Measurements from ENCODE around the gene NCKAP5L. TPM values are rescaled to one million over a fixed set of nuclear protein-coding genes. Genes with fewer than 3 reads are reported as not detected.
"Not testable (repeated sequence)": the region's sequence is repeated elsewhere in the genome, so short reads cannot be mapped to it uniquely, and the experiment has no call there.

The NCKAP5L gene
- total and polyA plus RNA-seq, 4 donors = 13.4 to 35.5 (median 24.8) TPM

DNA sequence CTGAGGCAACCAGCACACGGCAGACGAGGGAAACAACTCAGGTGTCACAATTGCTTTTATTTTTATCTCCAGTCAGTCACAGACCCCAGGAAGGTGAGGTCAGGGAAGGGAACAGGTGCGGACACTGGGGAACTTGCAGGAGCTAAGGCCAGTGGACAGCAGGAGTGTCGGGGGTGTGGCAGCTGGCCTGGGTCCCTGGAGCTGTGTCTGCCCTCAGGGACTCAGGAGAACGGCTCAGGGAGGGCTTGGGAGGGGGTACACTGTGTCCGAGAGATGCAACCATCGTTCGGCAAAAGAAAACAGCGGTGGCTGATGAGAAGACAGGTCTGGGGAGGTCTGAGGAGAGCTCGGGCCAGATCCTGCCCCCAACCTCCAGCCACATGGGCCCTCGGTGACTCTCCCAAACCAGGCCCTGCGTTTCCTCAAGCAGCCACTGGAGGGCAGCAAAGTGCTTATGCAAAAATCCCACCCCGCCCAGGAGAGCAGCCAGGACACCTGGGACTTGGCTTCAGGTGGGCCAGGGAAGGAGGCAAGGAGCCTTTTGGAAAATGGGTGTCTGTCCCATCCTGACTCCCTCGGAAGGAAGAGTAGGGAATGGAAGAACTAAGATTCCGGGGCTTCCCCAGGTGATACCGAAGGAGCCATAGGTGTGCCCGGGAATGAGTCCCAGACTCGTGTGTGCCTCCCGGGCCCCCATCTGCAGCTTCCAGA, 38.8 kb upstream of the NCKAP5L start:
- Histone ChIP-seq H3K4me1 (ENCODE audit: control insufficient read depth, insufficient read depth, low read length) (peaks cover 38% of the 10 kb centered on the region), H3K4me3 (ENCODE audit: low read depth, low read length) (no peak overlapping the region), H3K9me3 (ENCODE audit: control insufficient read depth, insufficient read depth, low read length) (no peaks in the 10 kb centered on the region), H3K36me3 (ENCODE audit: control insufficient read depth, insufficient read depth, low read length) (peaks cover 16% of the 10 kb centered on the region), H3K27ac (ENCODE audit: low read depth, low read length) (no peak overlapping the region), H3K27me3 (ENCODE audit: control insufficient read depth, insufficient read depth, low read length) (no peaks in the 10 kb centered on the region)
- WGBS (ENCODE audit: insufficient coverage) = 33% methylated on average over 14 of the region's 19 CpGs
- DNase-seq (ENCODE audit: low read depth in 4 of 6, low spot score in 6 of 6) = peak in 3 of 6 donors; percentile 48 to 88 (median 82)

DNA sequence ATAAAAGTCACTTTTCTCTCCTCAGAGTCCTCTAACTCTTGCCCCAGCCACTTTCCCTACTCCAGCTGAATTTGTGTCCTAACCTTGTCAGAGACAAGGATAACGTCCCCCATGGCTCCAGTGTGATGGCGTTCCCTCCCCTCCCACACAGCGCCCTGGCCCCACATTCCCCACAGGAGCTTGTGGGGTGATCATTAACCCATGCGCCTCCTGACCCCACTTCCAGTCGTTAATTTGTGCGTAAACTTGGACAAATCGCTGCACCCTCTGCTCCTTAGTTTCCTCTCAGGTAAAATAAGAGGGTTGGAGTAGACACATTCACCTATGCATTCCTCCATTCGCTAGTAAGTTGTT, 37.5 kb upstream of the NCKAP5L start:
- peaks cover 34% of the 10 kb centered on the region for H3K4me1 ChIP-seq (ENCODE audit: control insufficient read depth, insufficient read depth, low read length)
- DNase-seq (ENCODE audit: low read depth in 4 of 6, low spot score in 6 of 6) = no peak

DNA sequence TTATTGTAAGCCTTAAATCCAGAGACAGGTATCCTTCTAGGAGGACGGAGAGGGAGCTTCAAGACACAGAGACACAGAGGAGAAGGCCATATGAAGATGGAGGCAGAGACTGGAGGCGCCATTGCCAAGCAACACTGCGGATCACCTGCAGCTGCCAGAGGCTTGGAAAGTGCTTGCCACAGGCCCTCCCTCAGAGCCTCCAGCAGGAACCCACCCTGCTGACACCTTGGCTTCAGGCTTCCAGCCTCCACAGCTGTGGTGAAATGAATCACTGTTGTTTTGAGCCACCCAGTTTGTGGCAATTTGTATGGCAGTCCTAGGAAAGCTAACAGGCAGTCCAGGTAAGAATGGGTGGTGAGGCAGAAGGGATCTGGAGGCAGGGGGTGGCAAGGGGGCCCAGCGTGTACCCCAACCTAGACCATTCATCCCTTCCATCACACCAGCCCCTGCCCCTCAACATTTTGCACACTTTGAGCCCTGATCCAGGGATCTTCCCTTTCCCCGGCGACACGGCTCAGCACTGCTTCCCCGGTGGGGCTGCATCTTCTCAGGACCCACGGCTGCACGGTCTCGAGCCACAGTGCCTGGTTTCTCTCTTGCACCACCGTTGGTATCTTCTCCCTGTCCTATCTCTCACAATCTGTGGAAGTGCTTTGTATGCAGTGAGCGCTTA, 37.0 kb upstream of the NCKAP5L start:
- Histone ChIP-seq H3K36me3 (ENCODE audit: control insufficient read depth, insufficient read depth, low read length) (peaks cover 12% of the 10 kb centered on the region), H3K4me3 (ENCODE audit: low read depth, low read length) (no peak overlapping the region), H3K27ac (ENCODE audit: low read depth, low read length) (no peak overlapping the region), H3K4me1 (ENCODE audit: control insufficient read depth, insufficient read depth, low read length) (peaks cover 33% of the 10 kb centered on the region), H3K9me3 (ENCODE audit: control insufficient read depth, insufficient read depth, low read length) (no peaks in the 10 kb centered on the region), H3K27me3 (ENCODE audit: control insufficient read depth, insufficient read depth, low read length) (no peaks in the 10 kb centered on the region)
- no peak for DNase-seq (ENCODE audit: low read depth in 4 of 6, low spot score in 6 of 6)
- 76% methylated on average over 11 of the region's 13 CpGs for WGBS (ENCODE audit: insufficient coverage)

More for the DNA sequence above, 37.5 kb upstream of the NCKAP5L start:
- Histone ChIP-seq H3K27ac (ENCODE audit: low read depth, low read length) (no peak overlapping the region), H3K9me3 (ENCODE audit: control insufficient read depth, insufficient read depth, low read length) (no peaks in the 10 kb centered on the region), H3K27me3 (ENCODE audit: control insufficient read depth, insufficient read depth, low read length) (no peaks in the 10 kb centered on the region), H3K4me3 (ENCODE audit: low read depth, low read length) (no peak overlapping the region), H3K36me3 (ENCODE audit: control insufficient read depth, insufficient read depth, low read length) (peaks cover 16% of the 10 kb centered on the region)
- 46% methylated on average over 2 of the region's 8 CpGs for WGBS (ENCODE audit: insufficient coverage)

DNA sequence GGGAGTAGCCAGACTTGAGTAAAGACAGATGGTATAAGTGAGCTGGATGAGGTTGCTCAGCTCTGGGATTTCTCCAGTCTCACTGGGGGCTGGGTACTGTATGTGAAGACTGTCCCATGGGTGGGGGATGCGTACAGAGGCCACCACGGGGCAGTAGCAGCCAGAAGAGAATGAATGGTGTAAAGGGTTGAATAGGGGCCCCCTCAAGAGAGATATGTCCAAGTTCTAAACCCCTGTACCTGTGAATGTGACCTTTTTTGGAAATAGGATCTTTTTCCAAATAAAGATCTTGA, 36.5 kb upstream of the NCKAP5L start:
- Histone ChIP-seq H3K27me3 (ENCODE audit: control insufficient read depth, insufficient read depth, low read length) (no peaks in the 10 kb centered on the region), H3K4me1 (ENCODE audit: control insufficient read depth, insufficient read depth, low read length) (peaks cover 28% of the 10 kb centered on the region), H3K9me3 (ENCODE audit: control insufficient read depth, insufficient read depth, low read length) (no peaks in the 10 kb centered on the region), H3K27ac (ENCODE audit: low read depth, low read length) (no peak overlapping the region), H3K36me3 (ENCODE audit: control insufficient read depth, insufficient read depth, low read length) (peaks cover 7% of the 10 kb centered on the region), H3K4me3 (ENCODE audit: low read depth, low read length) (no peak overlapping the region)
- DNase-seq (ENCODE audit: low read depth in 4 of 6, low spot score in 6 of 6) = no peak
- 76% methylated on average over 2 of the region's 2 CpGs for WGBS (ENCODE audit: insufficient coverage)

DNA sequence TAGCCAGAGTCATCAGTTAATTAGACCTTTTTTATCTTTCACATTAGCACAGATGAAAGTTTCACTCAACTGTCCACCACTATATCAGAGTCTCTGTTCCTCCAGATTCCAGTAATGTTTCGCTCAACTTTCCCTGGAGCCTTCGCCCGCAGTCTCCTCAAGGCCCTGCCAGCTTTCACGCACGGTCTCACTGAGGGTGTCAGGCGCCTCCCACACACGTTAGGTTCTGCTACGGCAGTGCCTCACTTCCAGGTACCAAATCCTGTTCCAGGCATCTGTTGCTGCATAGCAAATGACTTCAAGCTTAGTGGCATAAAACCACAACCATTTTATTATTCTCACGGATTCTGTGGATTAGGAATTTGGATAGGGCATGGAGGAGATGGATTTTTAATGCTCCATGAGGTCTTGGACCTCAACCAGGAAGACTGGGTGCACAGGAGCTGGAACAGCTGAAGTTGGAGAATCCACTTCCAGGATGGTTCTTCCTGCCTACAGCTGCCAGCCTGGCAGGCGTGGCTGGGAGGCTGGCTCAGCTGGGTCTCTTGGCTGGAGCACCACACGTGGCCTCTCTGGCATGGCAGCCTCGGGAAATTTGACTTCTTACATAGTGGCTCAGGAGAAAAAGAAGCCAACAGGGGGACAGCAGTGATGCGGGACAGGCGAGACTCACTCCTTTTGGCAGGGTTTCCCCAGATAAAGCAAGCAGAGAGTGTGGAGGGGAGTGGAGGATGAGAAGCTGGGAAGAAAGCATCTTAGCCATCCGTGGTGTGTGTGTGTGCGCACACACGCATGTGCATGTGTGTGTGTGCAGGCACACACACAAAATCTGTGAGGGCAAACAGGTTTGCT, 36.0 kb upstream of the NCKAP5L start:
- WGBS (ENCODE audit: insufficient coverage) = 68% methylated on average over 16 of the region's 17 CpGs
- H3K27ac ChIP-seq (ENCODE audit: low read depth, low read length) = no peak overlapping the region

DNA sequence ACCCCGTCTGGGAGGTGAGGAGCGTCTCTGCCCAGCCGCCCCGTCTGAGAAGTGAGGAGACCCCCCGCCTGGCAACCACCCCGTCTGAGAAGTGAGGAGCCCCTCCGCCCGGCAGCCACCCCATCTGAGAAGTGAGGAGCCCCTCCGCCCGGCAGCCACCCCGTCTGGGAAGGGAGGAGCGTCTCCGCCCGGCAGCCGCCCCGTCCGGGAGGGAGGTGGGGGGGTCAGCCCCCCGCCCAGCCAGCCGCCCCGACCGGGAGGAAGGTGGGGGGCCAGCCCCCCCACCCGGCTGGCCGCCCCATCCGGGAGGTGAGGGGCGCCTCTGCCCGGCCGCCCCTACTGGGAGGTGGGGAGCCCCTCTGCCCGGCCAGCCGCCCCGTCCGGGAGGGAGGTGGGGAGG, 32.7 kb upstream of the NCKAP5L start:
- H3K27ac ChIP-seq (ENCODE audit: low read depth, low read length); H3K9me3 ChIP-seq (ENCODE audit: control insufficient read depth, insufficient read depth, low read length); H3K4me3 ChIP-seq (ENCODE audit: low read depth, low read length); H3K36me3 ChIP-seq (ENCODE audit: control insufficient read depth, insufficient read depth, low read length); H3K4me1 ChIP-seq (ENCODE audit: control insufficient read depth, insufficient read depth, low read length); DNase-seq (ENCODE audit: low read depth in 4 of 6, low spot score in 6 of 6); H3K27me3 ChIP-seq (ENCODE audit: control insufficient read depth, insufficient read depth, low read length): not testable (repeated sequence)
- WGBS (ENCODE audit: insufficient coverage) = 100% methylated on average over 5 of the region's 31 CpGs

More for the DNA sequence above, 36.0 kb upstream of the NCKAP5L start:
- DNase-seq (ENCODE audit: low read depth in 4 of 6, low spot score in 6 of 6) = peak in 1 of 6 donors; percentile 70
- Histone ChIP-seq H3K27me3 (ENCODE audit: control insufficient read depth, insufficient read depth, low read length) (no peaks in the 10 kb centered on the region), H3K4me3 (ENCODE audit: low read depth, low read length) (no peak overlapping the region), H3K4me1 (ENCODE audit: control insufficient read depth, insufficient read depth, low read length) (peaks cover 23% of the 10 kb centered on the region), H3K36me3 (ENCODE audit: control insufficient read depth, insufficient read depth, low read length) (peaks cover 3% of the 10 kb centered on the region), H3K9me3 (ENCODE audit: control insufficient read depth, insufficient read depth, low read length) (no peaks in the 10 kb centered on the region)

DNA sequence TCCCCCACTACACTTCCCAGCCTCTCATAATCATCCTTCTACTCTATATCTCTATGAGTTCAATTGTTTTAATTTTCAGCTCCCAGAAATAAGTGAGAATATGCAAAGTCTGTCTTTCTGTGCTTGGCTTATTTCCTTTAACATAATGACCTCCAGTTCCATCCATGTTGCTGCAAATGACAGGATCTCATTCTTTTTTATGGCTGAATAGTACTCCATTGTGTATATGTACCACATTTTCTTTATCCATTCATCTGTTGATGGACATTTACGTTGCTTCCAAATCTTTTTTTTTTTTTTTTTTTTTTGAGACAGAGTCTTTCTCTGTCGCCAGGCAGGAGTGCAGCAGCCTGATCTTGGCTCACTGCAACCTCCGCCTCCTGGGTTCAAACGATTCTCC, 27.7 kb upstream of the NCKAP5L start:
- not testable (repeated sequence) for H3K36me3 ChIP-seq (ENCODE audit: control insufficient read depth, insufficient read depth, low read length); H3K9me3 ChIP-seq (ENCODE audit: control insufficient read depth, insufficient read depth, low read length); H3K27ac ChIP-seq (ENCODE audit: low read depth, low read length); H3K4me3 ChIP-seq (ENCODE audit: low read depth, low read length); H3K4me1 ChIP-seq (ENCODE audit: control insufficient read depth, insufficient read depth, low read length); DNase-seq (ENCODE audit: low read depth in 4 of 6, low spot score in 6 of 6); H3K27me3 ChIP-seq (ENCODE audit: control insufficient read depth, insufficient read depth, low read length)
- 90% methylated on average over 3 of the region's 4 CpGs for WGBS (ENCODE audit: insufficient coverage)

DNA sequence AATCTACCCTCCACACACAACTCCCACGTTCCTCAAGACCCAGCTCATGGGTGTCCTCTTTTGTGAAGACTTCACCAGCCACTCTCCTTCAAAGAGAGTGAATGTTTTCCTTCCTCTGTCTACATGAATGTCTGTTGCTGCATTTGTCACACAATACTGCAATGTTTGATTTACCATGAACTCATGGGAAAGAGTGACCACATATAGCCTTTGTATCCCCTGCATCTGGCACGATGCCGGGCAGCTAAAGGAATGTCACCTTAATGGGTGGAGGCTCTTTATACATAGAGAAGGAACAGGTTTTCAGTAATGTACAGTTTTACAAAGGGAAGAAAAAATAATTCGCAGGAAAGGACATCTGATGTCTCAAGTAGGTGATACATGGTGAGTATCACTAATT, 26.8 kb upstream of the NCKAP5L start:
- Histone ChIP-seq H3K4me1 (ENCODE audit: control insufficient read depth, insufficient read depth, low read length) (no peaks in the 10 kb centered on the region), H3K9me3 (ENCODE audit: control insufficient read depth, insufficient read depth, low read length) (no peaks in the 10 kb centered on the region), H3K27ac (ENCODE audit: low read depth, low read length) (no peak overlapping the region), H3K4me3 (ENCODE audit: low read depth, low read length) (no peak overlapping the region), H3K36me3 (ENCODE audit: control insufficient read depth, insufficient read depth, low read length) (no peaks in the 10 kb centered on the region), H3K27me3 (ENCODE audit: control insufficient read depth, insufficient read depth, low read length) (peaks cover 3% of the 10 kb centered on the region)
- DNase-seq (ENCODE audit: low read depth in 4 of 6, low spot score in 6 of 6) = no peak
- WGBS (ENCODE audit: insufficient coverage) = 93% methylated on average over 3 of the region's 4 CpGs

DNA sequence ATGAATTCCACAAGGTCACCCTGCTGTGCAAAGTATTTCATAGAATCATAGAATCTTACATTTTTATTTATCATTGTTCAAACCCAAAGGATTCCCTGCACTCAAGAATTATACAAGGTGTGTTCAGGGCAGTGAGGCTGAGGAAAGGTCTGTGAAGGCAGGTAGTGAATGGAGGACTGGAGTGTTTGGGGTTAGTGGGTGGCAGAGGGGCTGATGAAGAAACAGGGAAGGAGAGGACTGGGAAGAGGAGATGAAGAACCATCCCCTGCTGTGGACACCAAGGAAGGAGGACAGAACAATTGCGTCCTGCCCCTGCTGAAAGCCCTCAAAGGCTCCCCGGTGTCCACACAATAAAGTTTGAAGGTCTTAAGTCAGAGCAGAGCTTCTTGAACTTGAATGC, 25.5 kb upstream of the NCKAP5L start:
- 49% methylated on average over 2 of the region's 2 CpGs for WGBS (ENCODE audit: insufficient coverage)
- no peak for DNase-seq (ENCODE audit: low read depth in 4 of 6, low spot score in 6 of 6)

More for the DNA sequence above, 25.5 kb upstream of the NCKAP5L start:
- Histone ChIP-seq H3K27me3 (ENCODE audit: control insufficient read depth, insufficient read depth, low read length) (peaks cover 9% of the 10 kb centered on the region), H3K27ac (ENCODE audit: low read depth, low read length) (no peak overlapping the region), H3K4me1 (ENCODE audit: control insufficient read depth, insufficient read depth, low read length) (no peaks in the 10 kb centered on the region), H3K4me3 (ENCODE audit: low read depth, low read length) (no peak overlapping the region), H3K36me3 (ENCODE audit: control insufficient read depth, insufficient read depth, low read length) (no peaks in the 10 kb centered on the region), H3K9me3 (ENCODE audit: control insufficient read depth, insufficient read depth, low read length) (no peaks in the 10 kb centered on the region)
